Measurements from ENCODE around the gene TSR3. TPM values are rescaled to one million over a fixed set of nuclear protein-coding genes. Genes with fewer than 3 reads are reported as not detected.

TSR3 gene
- total RNA-seq, 1 donor from 2014 or later = 143 TPM

GRCh38 chr16:1300664-1301476, 50.8 kb downstream of the TSR3 start:
- Histone ChIP-seq H3K27ac (no peak overlapping the region), H3K4me1 (peaks cover 0 to 4% of the 10 kb centered on the region in 2 donors), H3K36me3 (no peaks in the 10 kb centered on the region), H3K4me3 (peak overlapping the region in 1 of 2 donors; percentile 12), H3K27me3 (peaks cover 9% of the 10 kb centered on the region), H3K9me3 (no peaks in the 10 kb centered on the region)
- peak in 1 of 2 donors; percentile 76 for DNase-seq (ENCODE audit: low spot score in 2 of 2)
- intact Hi-C loops (cut with DNase I) = no loop called here
- TF ChIP-seq, protein P1, sequence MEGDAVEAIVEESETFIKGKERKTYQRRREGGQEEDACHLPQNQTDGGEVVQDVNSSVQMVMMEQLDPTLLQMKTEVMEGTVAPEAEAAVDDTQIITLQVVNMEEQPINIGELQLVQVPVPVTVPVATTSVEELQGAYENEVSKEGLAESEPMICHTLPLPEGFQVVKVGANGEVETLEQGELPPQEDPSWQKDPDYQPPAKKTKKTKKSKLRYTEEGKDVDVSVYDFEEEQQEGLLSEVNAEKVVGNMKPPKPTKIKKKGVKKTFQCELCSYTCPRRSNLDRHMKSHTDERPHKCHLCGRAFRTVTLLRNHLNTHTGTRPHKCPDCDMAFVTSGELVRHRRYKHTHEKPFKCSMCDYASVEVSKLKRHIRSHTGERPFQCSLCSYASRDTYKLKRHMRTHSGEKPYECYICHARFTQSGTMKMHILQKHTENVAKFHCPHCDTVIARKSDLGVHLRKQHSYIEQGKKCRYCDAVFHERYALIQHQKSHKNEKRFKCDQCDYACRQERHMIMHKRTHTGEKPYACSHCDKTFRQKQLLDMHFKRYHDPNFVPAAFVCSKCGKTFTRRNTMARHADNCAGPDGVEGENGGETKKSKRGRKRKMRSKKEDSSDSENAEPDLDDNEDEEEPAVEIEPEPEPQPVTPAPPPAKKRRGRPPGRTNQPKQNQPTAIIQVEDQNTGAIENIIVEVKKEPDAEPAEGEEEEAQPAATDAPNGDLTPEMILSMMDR (IDR thresholded peaks at IDR 0.05) = peak; percentile 50 to 78 (median 69)

DNA sequence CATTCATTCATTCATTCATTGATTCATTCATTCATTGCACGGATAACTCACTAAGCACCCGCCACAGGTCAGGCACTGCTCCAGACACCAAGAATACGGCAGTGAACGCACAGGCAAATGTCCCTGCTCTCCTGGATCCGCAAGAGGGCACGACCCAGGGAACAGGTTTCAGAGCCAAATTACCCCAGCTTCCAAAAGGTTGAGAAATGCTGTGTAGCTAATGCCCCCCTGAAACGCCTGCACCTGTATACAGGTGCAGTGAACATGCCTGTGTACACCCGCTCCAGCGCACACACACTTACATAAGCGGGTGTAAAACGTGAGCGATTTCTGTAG, 51.8 kb downstream of the TSR3 start:
- H3K27ac ChIP-seq = no peak overlapping the region
- intact Hi-C loops (cut with DNase I) = no loop called here
- no peak for DNase-seq (ENCODE audit: low spot score in 2 of 2)
- H3K4me3 ChIP-seq = no peak overlapping the region
- no peaks in the 10 kb centered on the region for H3K36me3 ChIP-seq
- TF ChIP-seq, protein P1 (IDR thresholded peaks at IDR 0.05) = no peak
- no peaks in the 10 kb centered on the region for H3K9me3 ChIP-seq
- H3K4me1 ChIP-seq = peaks cover 0 to 4% of the 10 kb centered on the region in 2 donors
- H3K27me3 ChIP-seq = peaks cover 9% of the 10 kb centered on the region

Other genes with a start within 250 kb of the TSR3 start
- 57.5 TPM for gene CACNA1H, start 198.8 kb downstream of the TSR3 start, total RNA-seq
- gene TPSG1, start 126.6 kb downstream of the TSR3 start, total RNA-seq = not detected
- gene TPSB2, start 121.7 kb downstream of the TSR3 start, total RNA-seq = not detected
- gene TPSAB1, start 111.2 kb downstream of the TSR3 start, total RNA-seq = 6.7 TPM
- 20.8 TPM for gene TPSD1, start 95.8 kb downstream of the TSR3 start, total RNA-seq
- gene UBE2I, start 42.2 kb downstream of the TSR3 start, total RNA-seq = 141 TPM
- gene BAIAP3, start 18.2 kb downstream of the TSR3 start, total RNA-seq = 0.64 TPM
- 86.6 TPM for gene GNPTG, start 53 bp upstream of the TSR3 start, total RNA-seq
- 144 TPM for gene UNKL, start 62.8 kb upstream of the TSR3 start, total RNA-seq
- 107 TPM for gene UQCC4, start 68.9 kb upstream of the TSR3 start, total RNA-seq
- not detected for gene PERCC1, start 79.2 kb upstream of the TSR3 start, total RNA-seq
- not detected for gene CCDC154, start 92.7 kb upstream of the TSR3 start, total RNA-seq
- gene CLCN7, start 123.2 kb upstream of the TSR3 start, total RNA-seq = 108 TPM
- not detected for gene PTX4, start 137.1 kb upstream of the TSR3 start, total RNA-seq
- 110 TPM for gene TELO2, start 141.5 kb upstream of the TSR3 start, total RNA-seq
- 145 TPM for gene TMEM204, start 181.8 kb upstream of the TSR3 start, total RNA-seq

Data from ascending aorta (tissue), 2 donors.